Coronary artery (tissue), 2 donors: Measurements from ENCODE around the gene PSMA1.

Source experiments
- DNase-seq: peaks from one replicate; pipeline ENCODE4 v3.0.0-alpha.2; 2017; ENCODE audit warnings: low spot score
- H3K27ac ChIP-seq, 2 donors: fragments of 200-600 bp; sonication (generic); one replicate each; pipeline ENCODE4 v1.5.1; 2016 to 2019
- H3K4me3 ChIP-seq: fragments of 200-600 bp; sonication (generic); 2 replicates; pipeline ENCODE4 v1.5.1; 2016; ENCODE audit warnings: mild to moderate bottlenecking, moderate library complexity
- CTCF ChIP-seq: fragments of 200-600 bp; sonication (generic); IDR thresholded peaks from one replicate; pipeline ENCODE4 v1.5.1; 2019; ENCODE audit warnings: antibody characterized with exemption

Gene PSMA1

GRCh38 chr11:14529951-14530350 lies 9.8 kb upstream of the PSMA1 start:
- no peak overlapping the region for H3K27ac ChIP-seq
- no peak for TF ChIP-seq CTCF
- no peak for DNase-seq
- H3K4me3 ChIP-seq, result no peak overlapping the region

GRCh38 chr11:14529321-14529720 lies 9.1 kb upstream of the PSMA1 start:
- Histone ChIP-seq H3K4me3 (no peak overlapping the region), H3K27ac (no peak overlapping the region)
- DNase-seq, result no peak
- no peak for TF ChIP-seq CTCF

GRCh38 chr11:14522801-14523200 lies 2.6 kb upstream of the PSMA1 start:
- no peak for DNase-seq
- no peak overlapping the region for H3K27ac ChIP-seq
- no peak overlapping the region for H3K4me3 ChIP-seq
- no peak for TF ChIP-seq CTCF

GRCh38 chr11:14522245-14522644 lies 2.1 kb upstream of the PSMA1 start:
- TF ChIP-seq CTCF, result no peak
- Histone ChIP-seq H3K27ac (no peak overlapping the region), H3K4me3 (no peak overlapping the region)
- DNase-seq, result no peak

- no peak for DNase-seq
- Histone ChIP-seq H3K4me3 (peak overlapping the region; percentile 79), H3K27ac (peak overlapping the region; percentile 44 to 92)
- TF ChIP-seq CTCF, result no peak
Observed at GRCh38 chr11:14520747-14521151, 563 bp upstream of the PSMA1 start.

- peak overlapping the region; percentile 81 to 92 for H3K27ac ChIP-seq
- no peak for DNase-seq
- no peak for TF ChIP-seq CTCF
- peak overlapping the region; percentile 79 for H3K4me3 ChIP-seq
Observed at GRCh38 chr11:14519597-14519916, 629 bp downstream of the PSMA1 start.

- Histone ChIP-seq H3K27ac (peak overlapping the region in 1 of 2 donors; percentile 81), H3K4me3 (peak overlapping the region; percentile 79)
- TF ChIP-seq CTCF, result no peak
- no peak for DNase-seq
Observed at GRCh38 chr11:14518820-14519219, 1.4 kb downstream of the PSMA1 start.
